ENCODE data around the gene PARPBP.

DNA sequence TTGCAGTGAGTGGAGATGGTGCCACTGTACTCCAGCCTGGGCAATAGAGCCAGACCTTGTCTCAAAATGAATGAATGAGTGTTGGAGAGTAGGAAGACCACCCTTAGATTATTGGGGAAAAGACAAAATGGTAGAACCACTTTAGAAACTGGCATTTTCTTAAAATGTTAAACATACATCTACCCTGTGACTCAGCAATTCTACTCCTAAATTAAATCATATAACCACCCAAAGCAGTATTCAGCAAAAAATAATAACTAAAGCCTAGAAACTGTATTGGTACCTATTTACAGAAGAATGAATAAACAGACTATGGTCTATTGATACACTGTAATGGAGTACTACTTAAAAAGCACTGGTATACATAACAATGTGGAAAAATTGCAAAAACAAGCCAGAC, 9.2 kb upstream of the PARPBP start:
- TF ChIP-seq CTCF (IDR thresholded peaks at IDR 0.05; ENCODE audit: poor library complexity) = no peak
- TF ChIP-seq EZH2 (IDR thresholded peaks at IDR 0.05; ENCODE audit: borderline replicate concordance) = no peak
- TF ChIP-seq EZH2phosphoT487 (IDR thresholded peaks at IDR 0.05; ENCODE audit: low read depth, severe bottlenecking, unreplicated experiment) = no peak

Measured in hepatocyte (in vitro differentiated cells).